ENCODE data around the gene TBC1D3.
"Not testable (repeated sequence)": the region's sequence is repeated elsewhere in the genome, so short reads cannot be mapped to it uniquely, and the experiment has no call there.

TBC1D3 gene

DNA sequence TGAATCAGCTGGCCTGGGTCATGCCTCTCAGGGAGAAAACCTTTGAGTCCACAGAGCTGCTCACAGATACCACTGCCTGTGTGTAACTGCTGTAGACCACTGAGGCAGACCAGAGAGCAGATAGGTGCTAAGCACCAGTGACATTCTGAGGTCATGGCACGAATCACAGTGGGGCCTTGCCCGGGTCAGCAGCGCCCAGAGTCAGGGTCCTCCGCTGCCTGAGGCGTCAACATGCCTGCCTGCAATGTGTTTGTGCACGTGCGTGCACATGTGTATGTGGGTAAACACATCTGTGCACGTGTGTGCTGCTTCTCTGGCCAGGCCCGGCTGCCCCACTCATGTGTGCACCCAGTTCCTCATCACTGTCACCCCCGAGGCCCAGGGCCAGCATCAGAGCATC is at the start of gene TBC1D3:
Gene TBC1D3, minus strand, starts transcription at position 101 of the 400 bp plus-strand sequence. CDS start 1,526 bp downstream, outside the sequence.
- not testable (repeated sequence) for DNase-seq (ENCODE audit: low spot score)

DNA sequence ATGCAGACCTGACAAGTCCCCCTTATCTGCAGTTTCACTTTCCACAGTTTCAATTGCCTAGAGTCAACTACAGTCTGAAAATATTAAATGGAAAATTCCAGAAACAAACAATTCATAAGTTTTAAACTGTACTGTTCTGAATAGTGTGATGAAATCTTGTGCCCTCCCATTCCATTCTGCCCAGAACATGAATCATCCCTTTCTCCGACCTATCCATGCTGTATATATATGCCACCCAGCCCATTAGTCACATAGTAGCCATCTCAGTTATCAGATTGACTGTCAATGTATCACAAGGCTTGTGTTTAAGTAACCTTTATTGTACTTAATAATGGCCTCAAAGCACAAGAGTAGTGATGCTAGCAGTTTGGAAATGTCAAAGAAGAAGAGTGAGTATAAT is 40.4 kb upstream of the TBC1D3 start:
- not testable (repeated sequence) for DNase-seq (ENCODE audit: low spot score)

GRCh38 chr17:38225844-38226495 is 33.6 kb upstream of the TBC1D3 start:
- not testable (repeated sequence) for DNase-seq (ENCODE audit: low spot score)

- not testable (repeated sequence) for DNase-seq (ENCODE audit: low spot score)
Observed at GRCh38 chr17:38220867-38221266, 28.5 kb upstream of the TBC1D3 start.

GRCh38 chr17:38200271-38200670 is 7.9 kb upstream of the TBC1D3 start:
- DNase-seq (ENCODE audit: low spot score) = not testable (repeated sequence)

DNA sequence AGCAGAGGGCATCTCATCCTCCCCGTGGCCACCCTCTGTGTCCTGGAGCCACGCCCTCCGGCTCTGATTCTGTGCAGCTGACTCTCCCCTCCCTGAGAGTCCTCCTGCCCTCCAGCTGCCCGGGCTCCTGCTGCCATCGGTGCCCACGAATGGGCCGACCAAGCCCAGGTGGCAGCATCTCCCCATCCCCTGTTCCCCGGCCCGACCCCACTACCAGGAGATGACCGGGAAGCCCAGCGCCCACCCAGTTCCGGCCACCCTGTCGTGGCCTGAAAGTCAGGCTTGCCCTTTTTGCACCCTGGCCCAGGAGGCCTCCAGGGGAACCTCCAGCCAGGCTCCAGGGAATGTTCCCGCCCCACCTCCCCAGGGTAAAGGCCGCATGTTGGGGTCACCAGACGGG is 57.5 kb downstream of the TBC1D3 start:
- DNase-seq (ENCODE audit: low spot score) = not testable (repeated sequence)
